GM19238 (cell line): Measurements from ENCODE around the gene MAML2.

Source experiments
- DNase-seq: peaks from one replicate; pipeline ENCODE4 v3.0.0; 2011; ENCODE audit warnings: low spot score; ENCODE audit not compliant: insufficient read length

MAML2 gene

GRCh38 chr11:96015906-96016565 lies 327.0 kb downstream of the MAML2 start:
- no peak for DNase-seq

DNA sequence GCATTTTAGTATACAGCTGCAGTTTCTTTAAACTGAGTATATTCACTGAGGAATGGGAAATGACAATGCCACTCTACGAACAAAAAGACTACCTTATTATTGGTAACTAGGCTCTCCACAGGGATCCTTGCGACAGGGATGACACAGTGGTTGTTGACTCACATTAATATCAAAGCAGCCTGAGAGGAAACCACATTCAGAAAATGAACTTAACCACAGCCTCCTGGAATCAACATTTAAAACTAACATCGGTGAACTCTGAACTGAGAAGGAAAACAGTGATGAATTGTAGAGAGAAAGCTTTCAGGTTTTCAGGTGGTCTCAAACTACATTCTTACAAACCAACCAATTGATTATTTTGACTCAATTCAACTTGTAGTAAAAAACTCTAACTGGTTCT lies 328.8 kb downstream of the MAML2 start:
- DNase-seq = no peak

DNA sequence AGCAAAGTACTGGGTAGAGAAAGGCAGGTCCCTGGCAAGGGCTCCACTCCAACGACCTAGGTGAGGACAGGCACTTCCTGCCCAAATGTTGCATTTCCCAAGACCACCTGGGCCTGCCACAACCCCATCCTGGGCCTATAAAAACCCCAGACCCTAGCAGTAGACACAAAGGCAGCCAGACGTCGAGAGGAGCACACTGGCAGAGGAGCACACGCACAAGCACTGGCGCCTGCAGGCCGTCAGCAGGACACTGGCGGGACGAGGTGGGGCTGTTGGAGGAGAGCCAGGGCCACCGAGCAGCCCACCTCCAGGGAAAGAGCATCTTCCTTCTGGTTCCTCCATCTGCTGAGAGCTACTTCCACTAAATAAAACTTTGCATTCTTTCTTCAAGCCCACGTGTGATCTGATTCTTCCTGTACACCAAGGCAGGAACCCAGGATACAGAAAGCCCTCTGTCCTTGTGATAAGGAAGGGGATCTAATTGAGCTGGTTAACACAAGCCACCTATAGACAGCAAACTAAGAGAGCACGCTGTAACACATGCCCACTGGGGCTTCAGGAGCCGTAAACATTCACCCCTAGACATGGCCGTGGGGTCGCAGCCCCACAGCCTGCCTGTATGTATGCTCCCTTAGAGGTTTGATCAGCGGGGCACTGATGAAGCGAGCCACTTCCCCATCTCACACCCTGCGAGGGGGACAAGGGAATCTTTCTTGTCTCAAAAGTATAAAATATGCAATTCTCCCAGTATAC lies 329.4 kb downstream of the MAML2 start:
- no peak for DNase-seq

- DNase-seq = peak; percentile 41
These were observed 330.7 kb downstream of the MAML2 start for GRCh38 chr11:96012086-96012824.

GRCh38 chr11:96010683-96011082 lies 332.3 kb downstream of the MAML2 start:
- no peak for DNase-seq

GRCh38 chr11:96008161-96008720 lies 334.8 kb downstream of the MAML2 start:
- no peak for DNase-seq

GRCh38 chr11:96006037-96006436 lies 337.0 kb downstream of the MAML2 start:
- DNase-seq = no peak

- DNase-seq = no peak
These were observed 338.1 kb downstream of the MAML2 start for GRCh38 chr11:96004862-96005261.

GRCh38 chr11:96002754-96003290 lies 340.2 kb downstream of the MAML2 start:
- no peak for DNase-seq

- DNase-seq = no peak
These were observed 340.7 kb downstream of the MAML2 start for GRCh38 chr11:96002339-96002738.

- DNase-seq = no peak
These were observed 342.0 kb downstream of the MAML2 start for GRCh38 chr11:96001037-96001436.

DNA sequence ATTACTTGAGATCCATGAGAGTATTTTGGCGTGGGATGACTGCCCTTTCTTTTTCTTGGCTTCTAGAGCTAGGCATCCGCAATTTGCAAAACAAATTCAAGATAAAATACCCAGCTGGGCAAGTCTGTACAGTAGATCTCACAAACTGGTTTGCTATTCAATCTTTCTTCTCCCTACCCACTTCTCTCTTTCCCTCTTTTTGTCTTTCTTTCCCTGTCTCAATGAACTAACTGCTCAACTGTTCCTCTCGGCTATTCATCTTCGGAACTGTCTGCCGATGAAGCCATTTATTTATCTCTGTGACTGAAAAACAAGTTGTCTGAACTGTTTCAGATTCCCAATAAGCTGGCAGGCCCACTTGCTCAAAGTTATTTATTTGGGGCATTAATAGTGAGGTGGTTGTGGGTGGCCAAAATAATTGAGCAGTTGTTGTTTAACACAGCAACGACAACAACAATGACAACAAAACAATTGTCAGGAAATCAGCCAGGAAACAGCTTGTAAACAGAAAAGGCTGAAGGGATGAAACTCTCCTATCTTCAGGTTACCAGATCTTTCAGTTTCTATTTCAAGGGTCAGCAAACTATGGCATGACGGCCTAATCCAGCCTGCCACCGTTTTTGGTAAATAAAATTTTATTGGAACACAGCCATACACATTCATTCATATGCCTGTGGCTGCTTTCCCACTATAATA lies 343.1 kb downstream of the MAML2 start:
- DNase-seq = no peak

GRCh38 chr11:95996621-95997235 lies 346.3 kb downstream of the MAML2 start:
- no peak for DNase-seq

GRCh38 chr11:95994329-95994728 lies 348.7 kb downstream of the MAML2 start:
- no peak for DNase-seq

DNA sequence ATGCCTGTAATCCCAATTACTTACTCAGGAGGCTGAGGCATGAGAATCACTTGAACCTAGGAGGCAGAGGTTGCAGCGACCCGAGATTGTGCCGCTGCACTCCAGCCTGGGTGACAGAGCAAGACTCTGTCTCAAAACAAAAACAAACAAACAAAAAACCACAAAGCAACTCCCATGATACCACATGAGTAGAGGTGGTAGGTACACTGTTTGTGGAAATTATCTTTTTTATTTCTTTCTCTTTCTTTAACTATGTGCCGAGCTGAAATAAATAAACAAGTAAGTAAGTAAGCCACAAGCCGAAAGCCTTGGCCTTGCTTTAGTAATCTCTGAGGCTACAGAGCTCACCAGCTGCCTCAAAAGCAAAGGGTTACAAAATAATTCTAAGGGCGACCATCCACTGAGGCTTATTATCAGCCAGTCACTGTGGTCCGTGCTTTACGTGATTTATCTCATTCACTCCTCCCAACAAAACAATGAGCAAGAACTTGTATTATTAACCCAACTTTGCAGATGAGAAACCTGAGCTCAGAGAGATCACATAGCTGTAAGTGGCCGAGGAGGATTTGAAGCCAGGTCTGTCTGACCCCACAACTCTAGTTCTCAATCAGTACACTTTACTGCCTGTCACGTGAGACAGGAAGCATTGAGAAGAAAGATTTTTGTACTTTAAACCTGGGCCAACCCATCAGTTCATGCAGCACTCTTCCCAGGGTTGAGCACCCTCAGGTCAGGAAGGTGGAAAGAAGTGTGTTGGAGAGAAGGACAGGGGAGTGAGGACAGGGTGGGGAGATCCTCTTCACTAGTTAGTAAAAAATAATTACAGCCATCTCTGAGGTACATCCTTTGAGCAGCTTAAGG lies 349.3 kb downstream of the MAML2 start:
- DNase-seq = no peak

- no peak for DNase-seq
These were observed 351.4 kb downstream of the MAML2 start for GRCh38 chr11:95991545-95991944.

DNA sequence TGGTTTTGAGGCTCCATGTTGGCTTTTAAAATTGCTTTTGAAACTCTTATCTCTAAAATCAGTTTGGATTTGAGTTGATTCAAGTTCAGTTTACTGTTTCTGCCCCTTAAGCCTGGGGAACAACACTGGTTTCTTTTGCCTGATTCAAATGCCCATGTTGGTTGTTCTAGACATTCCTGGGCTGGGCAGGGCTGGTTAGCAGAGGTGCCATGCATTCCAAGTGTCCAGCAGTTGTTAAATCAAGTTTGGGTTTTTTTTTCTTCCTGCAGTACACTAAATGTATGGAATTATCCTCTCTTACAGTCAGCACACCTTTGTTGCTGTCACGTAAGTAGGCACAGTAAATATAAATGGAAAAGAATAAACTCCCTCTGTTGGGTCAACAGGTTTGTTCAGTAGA lies 351.9 kb downstream of the MAML2 start:
- no peak for DNase-seq

- DNase-seq = no peak
These were observed 353.2 kb downstream of the MAML2 start for GRCh38 chr11:95989780-95990179.

DNA sequence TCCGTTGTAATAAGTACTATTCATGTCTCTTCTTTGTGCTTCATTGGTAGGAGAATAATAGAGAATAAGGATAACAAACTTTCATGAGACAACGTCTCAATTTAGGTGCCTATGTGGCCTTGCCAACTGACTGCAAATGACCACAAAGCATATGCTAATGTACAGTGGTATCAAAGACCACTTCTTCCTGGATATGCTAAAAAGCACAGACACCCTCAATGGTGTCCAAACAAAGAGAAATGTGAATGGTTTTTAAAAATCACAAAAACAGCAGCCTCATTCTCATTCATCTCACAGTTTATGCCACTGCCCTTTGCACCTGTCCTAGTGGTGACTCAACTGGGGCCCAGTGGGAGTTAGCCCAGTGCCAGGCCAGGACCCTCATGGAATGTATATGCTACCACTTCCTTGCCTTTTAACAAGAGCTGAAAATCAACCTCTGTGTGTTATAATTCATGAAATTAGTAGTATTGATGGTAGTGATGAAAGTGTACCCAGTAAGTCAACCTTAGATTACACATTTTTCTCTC lies 353.9 kb downstream of the MAML2 start:
- no peak for DNase-seq
